SK-N-SH treated with all-trans-retinoic acid at 6 μM for 48 hours (cell line): Measurements from ENCODE around the gene GNAQ.

Experiments
- ATAC-seq: fragments of 200-7000 bp; cut with Tn5 transposase; 3 replicates; pipeline ENCODE4 v1.9.1; 2020; ENCODE audit warnings: mild to moderate bottlenecking, moderate library complexity
- ARNTL ChIP-seq: fragments of 450-650 bp; formaldehyde crosslinking; IDR thresholded peaks from 2 replicates; pipeline ENCODE4 v1.5.0; 2020; ENCODE audit warnings: low read depth, mild to moderate bottlenecking, moderate library complexity, borderline replicate concordance
- BACH2 ChIP-seq: fragments of 250-450 bp; sonication (Bioruptor Pico); IDR thresholded peaks from 2 replicates; pipeline ENCODE4 v1.9.0; 2021; ENCODE audit warnings: mild to moderate bottlenecking, borderline replicate concordance
- ESRRG ChIP-seq: fragments of 250-450 bp; sonication (Bioruptor Pico); IDR thresholded peaks from 2 replicates; pipeline ENCODE4 v1.6.1; 2021; ENCODE audit warnings: mild to moderate bottlenecking
- GLIS3 ChIP-seq: fragments of 250-450 bp; sonication (Bioruptor Pico); IDR thresholded peaks from 2 replicates; pipeline ENCODE4 v1.5.0; 2020; ENCODE audit warnings: mild to moderate bottlenecking, moderate library complexity
- OSR1 ChIP-seq: fragments of 250-450 bp; sonication (Bioruptor Pico); IDR thresholded peaks from 2 replicates; pipeline ENCODE4 v1.8.0; 2022; ENCODE audit warnings: moderate library complexity, mild to moderate bottlenecking, inconsistent platforms
- PPARA ChIP-seq: fragments of 250-450 bp; sonication (Bioruptor Pico); IDR thresholded peaks from 2 replicates; pipeline ENCODE4 v1.5.0; 2020; ENCODE audit warnings: mild to moderate bottlenecking, borderline replicate concordance
- RARB ChIP-seq: fragments of 250-450 bp; sonication (Bioruptor Pico); IDR thresholded peaks from 2 replicates; pipeline ENCODE4 v1.8.0; 2021; ENCODE audit warnings: mild to moderate bottlenecking, moderate library complexity
- SNAI2 ChIP-seq: fragments of 250-450 bp; sonication (Bioruptor Pico); IDR thresholded peaks from 2 replicates; pipeline ENCODE4 v1.5.0; 2020; ENCODE audit warnings: mild to moderate bottlenecking, moderate library complexity
- TCF4 ChIP-seq: fragments of 250-450 bp; sonication (Bioruptor Pico); IDR thresholded peaks from 2 replicates; pipeline ENCODE4 v1.8.0; 2021; ENCODE audit warnings: mild to moderate bottlenecking, moderate library complexity, borderline replicate concordance
- ZC3H10 ChIP-seq: fragments of 250-450 bp; sonication (Bioruptor Pico); IDR thresholded peaks from 2 replicates; pipeline ENCODE4 v1.5.1; 2021; ENCODE audit warnings: mild to moderate bottlenecking, moderate library complexity
- ZFP3 ChIP-seq: fragments of 250-450 bp; sonication (Bioruptor Pico); IDR thresholded peaks from 2 replicates; pipeline ENCODE4 v1.5.0; 2020; ENCODE audit warnings: mild to moderate bottlenecking, moderate library complexity
- ZFP30 ChIP-seq: fragments of 450-650 bp; formaldehyde crosslinking; IDR thresholded peaks from 2 replicates; pipeline ENCODE4 v1.5.0; 2022; ENCODE audit warnings: mild to moderate bottlenecking, moderate library complexity
- ZNF565 ChIP-seq: fragments of 450-650 bp; formaldehyde crosslinking; conservative IDR thresholded peaks from 2 replicates; pipeline ENCODE4 v1.5.0; 2020; ENCODE audit warnings: low read depth, mild to moderate bottlenecking, moderate library complexity
- ZNF70 ChIP-seq: fragments of 450-650 bp; formaldehyde crosslinking; IDR thresholded peaks from 2 replicates; pipeline ENCODE4 v1.5.0; 2020; ENCODE audit warnings: mild to moderate bottlenecking, moderate library complexity
- ZNF8 ChIP-seq: fragments of 450-650 bp; formaldehyde crosslinking; IDR thresholded peaks from 2 replicates; pipeline ENCODE4 v1.5.0; 2020; ENCODE audit warnings: mild to moderate bottlenecking, moderate library complexity
- TF ChIP-seq, protein P1 (sequence below): fragments of 250-450 bp; sonication (Bioruptor Pico); IDR thresholded peaks from 2 replicates; pipeline ENCODE4 v1.5.0; 2020; ENCODE audit warnings: mild to moderate bottlenecking, moderate library complexity
- TF ChIP-seq, protein P2 (sequence below): fragments of 250-450 bp; sonication (Bioruptor Pico); IDR thresholded peaks from 2 replicates; pipeline ENCODE4 v1.8.0; 2020; ENCODE audit warnings: mild to moderate bottlenecking, moderate library complexity, borderline replicate concordance
- TF ChIP-seq, protein P3 (sequence below): fragments of 250-450 bp; sonication (Bioruptor Pico); IDR thresholded peaks from 2 replicates; pipeline ENCODE4 v1.8.0; 2021; ENCODE audit warnings: low read depth, mild to moderate bottlenecking, moderate library complexity, borderline replicate concordance

Gene GNAQ

DNA sequence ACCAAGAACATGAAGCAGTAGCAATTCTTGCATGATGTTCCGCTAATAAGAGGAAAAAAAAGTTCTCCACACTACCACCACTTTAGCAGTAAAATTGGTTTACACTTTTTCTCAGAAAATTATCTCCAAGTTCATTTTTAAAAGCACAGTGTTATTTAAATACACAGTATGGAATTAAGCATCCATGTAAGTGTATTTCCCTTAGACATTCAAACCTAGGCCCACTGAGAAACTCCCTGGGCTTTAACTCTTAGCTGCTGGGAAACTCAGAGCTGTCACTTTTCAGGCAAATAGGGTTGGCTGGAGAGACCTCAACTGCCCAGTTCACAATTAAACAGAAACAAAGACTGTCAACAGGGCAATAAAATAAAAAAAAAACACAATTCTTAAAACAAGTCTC, 2.7 kb downstream of the GNAQ start:
- no peak for ATAC-seq
- TF ChIP-seq, protein P1, sequence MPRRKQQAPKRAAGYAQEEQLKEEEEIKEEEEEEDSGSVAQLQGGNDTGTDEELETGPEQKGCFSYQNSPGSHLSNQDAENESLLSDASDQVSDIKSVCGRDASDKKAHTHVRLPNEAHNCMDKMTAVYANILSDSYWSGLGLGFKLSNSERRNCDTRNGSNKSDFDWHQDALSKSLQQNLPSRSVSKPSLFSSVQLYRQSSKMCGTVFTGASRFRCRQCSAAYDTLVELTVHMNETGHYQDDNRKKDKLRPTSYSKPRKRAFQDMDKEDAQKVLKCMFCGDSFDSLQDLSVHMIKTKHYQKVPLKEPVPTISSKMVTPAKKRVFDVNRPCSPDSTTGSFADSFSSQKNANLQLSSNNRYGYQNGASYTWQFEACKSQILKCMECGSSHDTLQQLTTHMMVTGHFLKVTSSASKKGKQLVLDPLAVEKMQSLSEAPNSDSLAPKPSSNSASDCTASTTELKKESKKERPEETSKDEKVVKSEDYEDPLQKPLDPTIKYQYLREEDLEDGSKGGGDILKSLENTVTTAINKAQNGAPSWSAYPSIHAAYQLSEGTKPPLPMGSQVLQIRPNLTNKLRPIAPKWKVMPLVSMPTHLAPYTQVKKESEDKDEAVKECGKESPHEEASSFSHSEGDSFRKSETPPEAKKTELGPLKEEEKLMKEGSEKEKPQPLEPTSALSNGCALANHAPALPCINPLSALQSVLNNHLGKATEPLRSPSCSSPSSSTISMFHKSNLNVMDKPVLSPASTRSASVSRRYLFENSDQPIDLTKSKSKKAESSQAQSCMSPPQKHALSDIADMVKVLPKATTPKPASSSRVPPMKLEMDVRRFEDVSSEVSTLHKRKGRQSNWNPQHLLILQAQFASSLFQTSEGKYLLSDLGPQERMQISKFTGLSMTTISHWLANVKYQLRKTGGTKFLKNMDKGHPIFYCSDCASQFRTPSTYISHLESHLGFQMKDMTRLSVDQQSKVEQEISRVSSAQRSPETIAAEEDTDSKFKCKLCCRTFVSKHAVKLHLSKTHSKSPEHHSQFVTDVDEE (CRISPR knock-in tag), result no peak

DNA sequence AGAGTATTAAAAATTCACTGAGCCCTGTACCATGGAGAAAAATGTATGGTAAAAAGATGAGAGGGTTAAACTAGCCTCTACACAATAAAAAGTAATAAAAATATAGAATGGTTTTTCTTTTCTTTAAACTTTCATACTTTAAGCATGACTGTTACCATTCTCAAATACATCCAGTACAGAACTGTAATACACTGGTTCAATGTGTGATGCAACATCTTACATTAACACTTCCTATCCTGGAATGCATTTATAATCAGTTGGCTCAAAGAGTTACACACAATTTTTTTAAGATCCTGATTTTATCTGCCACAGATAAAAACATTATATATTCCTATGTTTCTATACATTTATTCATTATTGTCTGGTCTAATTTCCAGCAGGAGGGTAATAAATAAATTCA, 4.7 kb downstream of the GNAQ start:
- ATAC-seq, result no peak

DNA sequence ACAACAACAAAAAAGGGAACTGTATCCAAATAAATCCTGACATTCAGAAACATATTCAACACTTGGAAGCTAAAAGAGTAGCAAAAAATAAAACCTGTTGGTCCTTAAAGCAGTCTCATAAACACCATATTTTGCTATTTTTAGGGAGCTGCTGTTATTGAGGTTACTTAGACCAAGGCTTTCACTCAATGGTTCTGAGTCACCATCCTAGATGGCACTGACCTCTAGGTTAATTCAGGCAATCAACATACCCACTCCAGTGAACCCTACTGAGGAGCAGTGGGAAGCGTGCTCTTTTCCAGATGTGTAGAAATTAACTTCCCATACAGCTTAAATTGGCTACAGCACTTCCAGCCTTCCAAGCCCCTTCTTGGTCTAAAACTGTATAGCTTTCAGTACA, 5.2 kb downstream of the GNAQ start:
- ATAC-seq, result no peak
- TF ChIP-seq ZNF70 (no peak), ARNTL (CRISPR knock-in tag) (no peak), RARB (CRISPR knock-in tag) (no peak), ZFP30 (CRISPR knock-in tag) (no peak), ZFP3 (CRISPR knock-in tag) (no peak), ESRRG (no peak), GLIS3 (no peak), ZNF8 (CRISPR knock-in tag) (no peak), PPARA (CRISPR knock-in tag) (no peak), BACH2 (CRISPR knock-in tag) (no peak), ZNF565 (CRISPR knock-in tag) (no peak), SNAI2 (CRISPR knock-in tag) (no peak)
- TF ChIP-seq, protein P2, sequence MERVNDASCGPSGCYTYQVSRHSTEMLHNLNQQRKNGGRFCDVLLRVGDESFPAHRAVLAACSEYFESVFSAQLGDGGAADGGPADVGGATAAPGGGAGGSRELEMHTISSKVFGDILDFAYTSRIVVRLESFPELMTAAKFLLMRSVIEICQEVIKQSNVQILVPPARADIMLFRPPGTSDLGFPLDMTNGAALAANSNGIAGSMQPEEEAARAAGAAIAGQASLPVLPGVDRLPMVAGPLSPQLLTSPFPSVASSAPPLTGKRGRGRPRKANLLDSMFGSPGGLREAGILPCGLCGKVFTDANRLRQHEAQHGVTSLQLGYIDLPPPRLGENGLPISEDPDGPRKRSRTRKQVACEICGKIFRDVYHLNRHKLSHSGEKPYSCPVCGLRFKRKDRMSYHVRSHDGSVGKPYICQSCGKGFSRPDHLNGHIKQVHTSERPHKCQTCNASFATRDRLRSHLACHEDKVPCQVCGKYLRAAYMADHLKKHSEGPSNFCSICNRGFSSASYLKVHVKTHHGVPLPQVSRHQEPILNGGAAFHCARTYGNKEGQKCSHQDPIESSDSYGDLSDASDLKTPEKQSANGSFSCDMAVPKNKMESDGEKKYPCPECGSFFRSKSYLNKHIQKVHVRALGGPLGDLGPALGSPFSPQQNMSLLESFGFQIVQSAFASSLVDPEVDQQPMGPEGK (CRISPR knock-in tag), result no peak
- TF ChIP-seq, protein P1 (CRISPR knock-in tag), result no peak
- TF ChIP-seq, protein P3, sequence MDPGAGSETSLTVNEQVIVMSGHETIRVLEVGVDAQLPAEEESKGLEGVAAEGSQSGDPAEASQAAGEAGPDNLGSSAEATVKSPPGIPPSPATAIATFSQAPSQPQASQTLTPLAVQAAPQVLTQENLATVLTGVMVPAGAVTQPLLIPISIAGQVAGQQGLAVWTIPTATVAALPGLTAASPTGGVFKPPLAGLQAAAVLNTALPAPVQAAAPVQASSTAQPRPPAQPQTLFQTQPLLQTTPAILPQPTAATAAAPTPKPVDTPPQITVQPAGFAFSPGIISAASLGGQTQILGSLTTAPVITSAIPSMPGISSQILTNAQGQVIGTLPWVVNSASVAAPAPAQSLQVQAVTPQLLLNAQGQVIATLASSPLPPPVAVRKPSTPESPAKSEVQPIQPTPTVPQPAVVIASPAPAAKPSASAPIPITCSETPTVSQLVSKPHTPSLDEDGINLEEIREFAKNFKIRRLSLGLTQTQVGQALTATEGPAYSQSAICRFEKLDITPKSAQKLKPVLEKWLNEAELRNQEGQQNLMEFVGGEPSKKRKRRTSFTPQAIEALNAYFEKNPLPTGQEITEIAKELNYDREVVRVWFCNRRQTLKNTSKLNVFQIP, result no peak

More for the DNA sequence above, 4.7 kb downstream of the GNAQ start:
- TF ChIP-seq ZC3H10 (CRISPR knock-in tag) (no peak), BACH2 (CRISPR knock-in tag) (no peak), TCF4 (no peak), OSR1 (CRISPR knock-in tag) (no peak), ESRRG (no peak)
- TF ChIP-seq, protein P1 (CRISPR knock-in tag), result no peak
- TF ChIP-seq, all 23 proteins: peak for 0
